Progenitor cell of endocrine pancreas (in vitro differentiated cells): ENCODE data around the gene RAC2. TPM values are rescaled to one million over a fixed set of nuclear protein-coding genes. Genes with fewer than 3 reads are reported as not detected.

ENCODE experiments used
- DNase-seq: peaks from one replicate; pipeline ENCODE4 v3.0.0; 2021; ENCODE audit warnings: low spot score; ENCODE audit not compliant: unreplicated experiment
- H3K27ac Mint-ChIP-seq: 2 replicates; pipeline ENCODE4 v1.8.0; 2021; ENCODE audit warnings: mild to moderate bottlenecking, moderate library complexity, mixed read lengths
- H3K27me3 Mint-ChIP-seq: 2 replicates; pipeline ENCODE4 v1.8.0; 2021; ENCODE audit warnings: mixed read lengths
- H3K36me3 Mint-ChIP-seq: 2 replicates; pipeline ENCODE4 v1.8.0; 2022; ENCODE audit warnings: mixed read lengths; ENCODE audit not compliant: insufficient read depth
- H3K4me1 Mint-ChIP-seq: 2 replicates; pipeline ENCODE4 v1.8.0; 2021; ENCODE audit warnings: low read depth, mixed read lengths
- H3K4me3 Mint-ChIP-seq: 2 replicates; pipeline ENCODE4 v1.8.0; 2021; ENCODE audit warnings: low read depth, mild to moderate bottlenecking, moderate library complexity, mixed read lengths
- H3K9me3 Mint-ChIP-seq: 2 replicates; pipeline ENCODE4 v1.8.0; 2021; ENCODE audit warnings: low read depth, mixed read lengths
- total RNA-seq: library from RNA; stranded (reverse); gene quantifications from 2 replicates; pipeline ENCODE4 v1.2.1, GENCODE V29; 2021
- TF ChIP-seq, protein P1 (sequence below): fragments of 200-600 bp; sonication (generic); IDR thresholded peaks from one replicate; pipeline ENCODE4 v1.5.0; 2021; ENCODE audit warnings: antibody characterized with exemption, mild to moderate bottlenecking; ENCODE audit not compliant: unreplicated experiment

The RAC2 gene
- total RNA-seq, 1 donor from 2014 or later: 1.7 TPM

DNA sequence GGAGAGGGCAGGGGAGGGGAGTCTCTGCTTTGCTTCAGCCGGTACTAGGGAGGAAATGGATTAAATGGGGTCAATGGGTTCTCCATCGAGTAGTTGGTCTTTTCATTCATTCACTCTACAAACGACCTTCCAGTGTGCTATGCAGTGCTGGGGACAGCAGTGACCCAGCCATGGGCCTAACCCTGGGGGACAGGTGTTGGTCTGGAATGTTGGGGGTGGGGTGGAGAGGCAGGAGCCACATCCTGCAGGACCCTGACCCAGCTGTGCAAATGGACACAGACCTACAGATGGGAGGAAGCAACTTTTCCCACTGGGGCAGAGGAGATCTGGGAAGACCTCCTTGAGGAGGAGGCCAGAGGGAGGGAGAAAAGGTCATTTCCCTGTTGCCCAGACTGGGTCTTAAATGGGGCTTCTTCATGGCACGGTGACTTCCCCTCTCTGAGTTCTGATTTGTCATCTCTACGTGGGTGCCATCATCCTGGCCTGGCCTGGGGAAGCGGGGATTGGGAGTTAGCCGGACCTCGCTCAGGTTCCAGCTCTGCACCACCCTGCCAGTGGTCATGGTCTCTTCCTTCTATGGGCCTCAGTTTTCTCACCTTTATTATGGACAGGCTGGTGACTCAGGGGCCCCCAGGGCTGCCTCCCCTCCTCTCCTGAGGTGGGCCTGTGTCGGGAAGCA is 40.2 kb upstream of the RAC2 start:
- no peak overlapping the region for H3K27ac Mint-ChIP-seq
- H3K4me1 Mint-ChIP-seq: no peaks in the 10 kb centered on the region
- TF ChIP-seq, protein P1, sequence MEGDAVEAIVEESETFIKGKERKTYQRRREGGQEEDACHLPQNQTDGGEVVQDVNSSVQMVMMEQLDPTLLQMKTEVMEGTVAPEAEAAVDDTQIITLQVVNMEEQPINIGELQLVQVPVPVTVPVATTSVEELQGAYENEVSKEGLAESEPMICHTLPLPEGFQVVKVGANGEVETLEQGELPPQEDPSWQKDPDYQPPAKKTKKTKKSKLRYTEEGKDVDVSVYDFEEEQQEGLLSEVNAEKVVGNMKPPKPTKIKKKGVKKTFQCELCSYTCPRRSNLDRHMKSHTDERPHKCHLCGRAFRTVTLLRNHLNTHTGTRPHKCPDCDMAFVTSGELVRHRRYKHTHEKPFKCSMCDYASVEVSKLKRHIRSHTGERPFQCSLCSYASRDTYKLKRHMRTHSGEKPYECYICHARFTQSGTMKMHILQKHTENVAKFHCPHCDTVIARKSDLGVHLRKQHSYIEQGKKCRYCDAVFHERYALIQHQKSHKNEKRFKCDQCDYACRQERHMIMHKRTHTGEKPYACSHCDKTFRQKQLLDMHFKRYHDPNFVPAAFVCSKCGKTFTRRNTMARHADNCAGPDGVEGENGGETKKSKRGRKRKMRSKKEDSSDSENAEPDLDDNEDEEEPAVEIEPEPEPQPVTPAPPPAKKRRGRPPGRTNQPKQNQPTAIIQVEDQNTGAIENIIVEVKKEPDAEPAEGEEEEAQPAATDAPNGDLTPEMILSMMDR: no peak
- H3K36me3 Mint-ChIP-seq: no peaks in the 10 kb centered on the region
- no peaks in the 10 kb centered on the region for H3K9me3 Mint-ChIP-seq
- no peak for DNase-seq
- peaks cover 45% of the 10 kb centered on the region for H3K27me3 Mint-ChIP-seq
- no peak overlapping the region for H3K4me3 Mint-ChIP-seq

DNA sequence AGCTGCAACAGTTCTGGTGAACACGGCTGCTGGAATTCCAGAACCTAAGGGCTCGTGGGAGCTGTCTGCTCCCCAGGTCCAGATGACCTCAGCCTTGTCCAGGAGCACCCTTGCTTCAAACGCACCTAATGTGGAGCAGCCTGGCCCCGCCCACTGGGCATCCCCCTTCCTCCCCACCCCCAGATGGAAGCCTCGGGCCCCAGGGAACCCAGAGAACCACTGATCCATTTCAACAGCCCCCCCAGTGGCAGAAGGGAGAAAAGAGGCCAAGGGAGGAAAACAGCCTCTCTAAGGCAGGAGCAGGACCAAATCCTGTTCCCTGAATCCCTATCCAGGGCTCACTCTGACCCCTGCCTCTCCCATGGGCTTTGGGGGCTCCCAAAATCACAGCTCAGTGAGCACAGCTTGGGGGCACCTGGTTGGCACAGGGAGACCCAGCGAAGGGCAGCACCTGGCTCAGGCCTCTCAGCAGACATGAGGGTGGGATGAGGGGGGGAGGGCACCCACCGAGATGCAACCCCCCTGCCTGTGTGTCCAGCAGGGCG is 39.4 kb upstream of the RAC2 start:
- TF ChIP-seq, protein P1: no peak
- no peak overlapping the region for H3K27ac Mint-ChIP-seq
- DNase-seq: no peak
- peaks cover 50% of the 10 kb centered on the region for H3K27me3 Mint-ChIP-seq
- H3K4me3 Mint-ChIP-seq: no peak overlapping the region
- no peaks in the 10 kb centered on the region for H3K9me3 Mint-ChIP-seq
- no peaks in the 10 kb centered on the region for H3K4me1 Mint-ChIP-seq
- no peaks in the 10 kb centered on the region for H3K36me3 Mint-ChIP-seq

DNA sequence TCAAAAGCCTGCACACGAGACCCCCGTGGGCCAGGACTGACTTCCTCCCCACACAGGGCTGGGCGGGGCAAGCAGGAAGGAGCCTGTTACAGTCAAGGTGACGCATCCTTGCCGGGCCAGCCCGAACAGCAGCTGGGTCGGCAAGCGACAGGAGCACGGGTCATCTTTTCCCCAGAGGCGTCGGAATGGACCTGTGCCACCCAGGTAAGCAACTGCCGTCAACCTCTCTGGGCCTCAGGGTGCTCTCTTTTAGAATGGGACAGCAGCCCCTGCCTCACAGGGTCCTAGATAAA is 38.3 kb upstream of the RAC2 start, which contains the start of gene CYTH4:
TSS of gene CYTH4 (plus strand) at position 124 of the 293 bp plus-strand sequence. CDS start at position 186, 62 bp downstream.
- H3K4me3 Mint-ChIP-seq: no peak within 1 kb of the TSS
- no peaks in the 10 kb centered on the region for H3K9me3 Mint-ChIP-seq
- no peak for DNase-seq
- no peak within 1 kb of the TSS for H3K27ac Mint-ChIP-seq
- no peaks in the 10 kb centered on the region for H3K4me1 Mint-ChIP-seq
- H3K36me3 Mint-ChIP-seq: no peaks in the 10 kb centered on the region
- peaks cover 55% of the 10 kb centered on the region for H3K27me3 Mint-ChIP-seq
- TF ChIP-seq, protein P1: no peak

DNA sequence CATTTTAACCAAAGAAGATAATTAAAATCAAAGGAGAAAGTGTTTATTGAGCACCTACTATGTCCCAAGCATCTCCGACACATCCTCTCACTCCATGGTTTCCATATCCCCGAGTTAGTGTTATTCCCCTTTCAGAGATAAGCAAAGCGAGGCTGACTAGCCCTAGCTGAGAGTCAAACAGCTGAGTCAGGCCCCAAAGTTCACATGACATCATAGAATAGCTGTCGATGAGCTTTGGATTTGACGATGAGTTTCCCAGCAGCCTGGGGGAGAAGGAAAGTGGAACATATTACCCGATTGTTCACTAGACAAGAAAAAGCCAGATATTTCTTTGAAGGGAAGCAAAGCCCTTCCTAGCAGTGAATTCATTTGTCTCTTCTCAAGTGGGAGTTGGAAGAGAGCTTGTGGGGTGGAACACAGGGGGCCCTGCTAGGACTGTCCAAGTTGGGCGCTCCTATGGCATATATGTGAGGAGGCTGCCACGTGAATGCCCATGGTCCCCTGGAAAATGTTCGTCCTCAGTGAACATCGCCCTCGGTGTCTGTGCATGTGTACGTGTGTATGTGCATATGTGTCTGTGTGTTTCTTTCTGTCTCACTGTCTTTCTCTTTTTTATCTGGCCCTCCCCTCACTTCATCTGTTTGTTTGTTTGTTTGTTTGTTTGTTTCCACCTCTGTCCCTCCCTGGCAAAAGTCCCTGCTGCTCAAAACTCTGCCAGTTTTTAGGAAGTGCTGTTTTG is 37.7 kb upstream of the RAC2 start:
- no peaks in the 10 kb centered on the region for H3K36me3 Mint-ChIP-seq
- H3K27ac Mint-ChIP-seq: no peak overlapping the region
- no peak overlapping the region for H3K4me3 Mint-ChIP-seq
- no peaks in the 10 kb centered on the region for H3K4me1 Mint-ChIP-seq
- peaks cover 50% of the 10 kb centered on the region for H3K27me3 Mint-ChIP-seq
- H3K9me3 Mint-ChIP-seq: no peaks in the 10 kb centered on the region
- TF ChIP-seq, protein P1: no peak
- DNase-seq: no peak

DNA sequence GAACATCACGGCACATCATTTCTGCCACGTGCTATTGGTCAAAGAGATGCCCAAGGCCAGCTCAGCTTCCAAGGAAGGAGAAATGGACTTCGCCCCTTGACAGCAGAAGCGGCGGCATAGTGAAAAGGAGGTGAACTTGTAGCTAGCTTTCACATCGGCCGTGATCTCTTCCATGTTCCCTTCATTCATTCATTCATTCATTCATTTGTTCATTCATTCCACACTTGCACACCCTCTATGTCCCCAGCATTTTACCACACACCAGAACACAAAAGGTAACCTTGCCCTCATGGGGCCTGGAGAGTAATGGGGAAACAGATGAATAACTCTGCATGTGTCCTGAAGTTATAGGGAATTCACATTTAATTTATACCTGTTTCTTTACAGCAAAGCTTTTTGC is 37.1 kb upstream of the RAC2 start:
- no peak for DNase-seq
- H3K36me3 Mint-ChIP-seq: no peaks in the 10 kb centered on the region
- H3K27me3 Mint-ChIP-seq: peaks cover 43% of the 10 kb centered on the region
- H3K9me3 Mint-ChIP-seq: no peaks in the 10 kb centered on the region
- no peak overlapping the region for H3K27ac Mint-ChIP-seq
- TF ChIP-seq, protein P1: no peak
- H3K4me1 Mint-ChIP-seq: no peaks in the 10 kb centered on the region
- no peak overlapping the region for H3K4me3 Mint-ChIP-seq
